ENCODE measurements around the gene TEX26.
A peak's percentile ranks its signal among the peaks of the same experiment; 100 is the strongest.

Gene TEX26

DNA sequence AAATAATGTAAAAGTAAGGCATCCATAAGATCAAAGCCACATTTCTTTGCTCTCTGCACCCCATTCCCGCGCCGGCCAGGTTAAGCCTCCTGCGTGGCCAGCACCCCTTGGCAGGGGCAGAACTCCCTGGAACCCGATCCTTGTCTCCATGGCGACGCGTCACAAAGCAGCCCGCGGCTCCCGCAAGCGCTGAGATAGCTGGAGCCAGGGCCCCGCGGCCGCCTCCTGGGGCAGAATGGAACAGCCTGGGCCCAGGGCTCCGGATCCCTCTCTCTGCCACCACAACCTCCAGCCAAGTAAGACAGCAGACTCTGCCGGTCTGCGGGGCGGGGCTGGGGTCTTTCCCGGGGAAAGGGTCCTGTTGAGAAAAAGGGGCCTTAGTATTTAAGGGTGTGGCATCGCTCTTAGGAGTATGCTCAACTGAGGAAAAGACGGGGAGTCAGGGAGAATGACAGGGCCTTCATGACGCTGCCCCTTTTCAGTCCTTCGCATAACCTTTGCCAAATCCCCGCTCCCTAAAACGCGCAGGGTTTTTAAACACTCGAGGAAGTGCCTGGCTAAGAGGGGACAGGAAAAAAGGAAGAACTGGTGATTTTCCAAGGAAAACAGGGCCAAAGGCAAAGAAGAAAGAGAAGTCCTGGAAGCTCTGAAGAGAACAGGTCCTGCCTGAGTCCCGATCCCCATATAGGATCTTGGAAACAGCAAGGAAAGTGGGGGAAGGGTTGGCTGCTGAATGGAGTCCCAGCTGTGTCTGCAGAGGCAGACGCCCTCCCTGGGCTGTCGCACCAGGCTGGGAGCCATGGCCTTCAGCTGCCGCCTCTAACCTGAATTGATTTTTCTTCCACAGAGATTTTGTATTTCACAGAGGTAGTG is at the start of gene TEX26:
Gene TEX26, plus strand, starts transcription at position 176 of the 873 bp plus-strand sequence. Its CDS starts 60 bp downstream, at position 236.
- peak; percentile 39 for DNase-seq (ENCODE audit: low spot score)

DNA sequence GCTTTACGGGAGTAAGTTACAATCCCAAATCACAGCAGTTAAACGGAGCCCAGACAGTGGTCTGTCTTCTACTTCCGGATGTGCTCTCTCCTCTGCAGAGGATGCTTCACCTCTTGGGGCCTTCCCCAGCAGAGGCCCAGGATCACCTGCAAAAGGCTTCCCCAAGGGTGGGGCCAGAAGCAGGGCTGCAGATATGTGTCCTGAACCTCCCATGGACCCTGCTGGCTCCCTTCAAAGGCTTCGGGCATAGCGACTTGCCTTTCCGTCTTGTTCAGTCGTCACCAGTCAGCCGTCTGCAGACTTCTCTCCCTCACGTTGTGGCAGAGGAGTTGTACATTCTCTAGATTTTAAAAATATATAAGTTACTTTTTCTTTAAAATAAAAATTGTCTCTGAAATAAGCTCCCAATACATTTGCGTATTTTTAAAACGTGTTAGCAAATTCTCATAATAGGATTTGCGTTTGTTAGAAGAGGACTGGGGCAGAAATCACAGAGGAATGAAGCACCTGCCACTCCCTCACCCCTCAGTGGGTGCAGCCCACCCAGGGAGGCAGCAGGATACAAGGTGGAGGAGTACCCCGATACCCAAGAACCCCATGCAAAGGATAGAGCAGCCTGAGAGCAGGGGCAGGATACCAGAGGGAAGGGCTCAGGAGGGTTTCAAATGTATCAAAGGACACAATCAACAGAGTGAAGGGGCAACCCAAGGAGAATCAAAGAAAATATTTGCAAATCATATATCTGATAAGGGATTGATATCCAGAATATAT is 49.3 kb upstream of the TEX26 start:
- no peak for DNase-seq (ENCODE audit: low spot score)

DNA sequence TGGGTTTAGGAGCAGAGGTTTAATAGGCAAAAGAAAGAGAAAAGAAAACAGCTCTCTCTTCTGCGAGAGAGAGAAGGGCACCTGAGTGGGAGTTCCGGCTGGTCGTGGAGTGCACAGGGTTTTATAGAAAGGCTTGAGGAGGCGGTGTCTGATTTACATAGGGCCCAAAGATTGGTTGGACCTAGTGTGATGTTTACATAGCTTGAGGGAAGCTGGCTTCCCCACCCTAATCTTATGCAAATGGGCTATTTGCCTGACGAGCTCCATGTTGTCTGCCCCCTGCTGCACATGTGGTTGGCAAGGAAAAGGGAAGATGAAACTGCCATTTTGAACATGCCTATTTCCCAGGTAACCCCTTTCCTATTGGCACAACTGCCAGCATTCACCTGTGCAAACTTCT is 47.9 kb upstream of the TEX26 start:
- DNase-seq (ENCODE audit: low spot score), result no peak

DNA sequence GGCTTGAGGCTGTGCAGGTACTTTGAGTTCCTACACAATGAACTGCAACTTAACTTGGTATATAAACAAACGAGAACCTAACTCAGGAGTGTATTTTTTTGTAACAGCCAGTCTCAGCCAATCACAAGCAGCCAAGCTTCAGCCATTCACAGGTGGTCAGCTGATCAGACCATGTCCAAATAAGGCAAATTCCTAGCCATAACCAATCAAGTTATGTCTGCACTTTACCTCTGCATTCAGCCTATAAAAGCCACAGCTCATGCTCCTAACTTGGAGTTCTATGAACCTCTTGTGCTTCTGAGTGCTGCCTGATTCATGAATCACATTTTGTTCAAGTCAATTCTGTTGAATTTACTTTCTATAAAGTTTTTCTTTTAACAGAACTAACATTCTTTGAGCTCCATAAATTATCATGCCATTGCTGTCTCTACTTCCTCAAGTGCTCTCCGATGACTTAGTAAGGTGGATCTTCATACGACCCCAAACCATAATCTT is 43.2 kb upstream of the TEX26 start:
- DNase-seq (ENCODE audit: low spot score), result no peak

DNA sequence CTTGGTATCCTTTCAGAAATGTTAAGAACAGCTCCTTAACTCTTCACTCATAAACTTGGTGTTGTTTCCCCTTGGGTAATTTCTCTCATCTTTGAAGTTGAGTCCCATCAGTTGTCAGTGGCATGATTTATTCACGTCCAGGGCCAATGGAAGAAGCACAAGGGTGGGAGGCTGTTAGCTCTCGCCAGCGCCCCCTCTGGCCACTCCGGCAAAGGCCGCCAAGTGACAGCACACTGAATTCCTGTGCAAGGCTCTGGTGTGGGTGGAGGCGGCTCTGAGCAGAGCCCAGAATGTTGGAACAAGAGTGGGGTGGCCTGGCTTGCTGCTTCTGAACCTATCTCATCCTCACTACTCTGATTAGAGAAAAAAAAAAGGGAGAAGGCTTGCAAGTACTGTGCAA is 39.5 kb upstream of the TEX26 start:
- peak; percentile 44 for DNase-seq (ENCODE audit: low spot score)

DNA sequence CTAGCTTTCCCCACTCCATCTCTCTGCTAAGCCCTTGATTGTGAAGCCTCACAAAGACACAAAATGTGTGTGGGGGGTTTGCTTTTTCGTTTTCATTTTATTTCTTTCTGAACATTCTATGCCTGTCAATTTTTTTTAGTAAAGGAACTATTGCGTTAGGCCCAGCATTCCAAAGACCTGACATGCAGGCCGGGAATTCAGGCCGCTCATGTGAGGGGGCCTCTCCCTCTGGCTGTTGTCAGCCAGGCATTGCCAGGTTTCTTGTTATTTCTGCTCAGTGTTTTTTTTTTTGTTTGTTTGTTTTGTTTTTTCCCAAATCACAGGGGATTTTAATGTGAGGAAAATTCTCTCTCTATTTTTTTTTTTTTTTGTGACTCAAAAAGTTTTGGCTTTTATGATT is 36.7 kb upstream of the TEX26 start:
- DNase-seq (ENCODE audit: low spot score), result peak; percentile 84

DNA sequence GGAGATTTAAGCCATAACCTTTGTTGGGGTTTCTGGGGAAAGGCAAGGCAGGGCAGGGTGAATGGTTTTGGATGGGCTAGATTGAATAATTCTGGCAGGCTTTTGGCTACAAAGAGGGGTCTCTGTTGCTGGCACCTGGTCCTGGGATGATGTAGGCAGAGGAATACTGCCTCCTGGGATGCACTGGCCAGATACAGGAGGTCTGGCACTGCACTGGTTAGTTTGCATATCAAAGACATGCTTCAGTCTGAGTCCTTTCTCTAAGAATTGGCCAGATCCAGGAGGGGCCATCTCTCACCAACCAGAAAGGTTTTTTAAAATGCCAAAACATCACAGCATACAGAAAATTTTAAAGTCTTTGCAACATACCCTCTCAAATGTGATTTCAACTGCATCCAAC is 34.4 kb upstream of the TEX26 start:
- DNase-seq (ENCODE audit: low spot score), result no peak

DNA sequence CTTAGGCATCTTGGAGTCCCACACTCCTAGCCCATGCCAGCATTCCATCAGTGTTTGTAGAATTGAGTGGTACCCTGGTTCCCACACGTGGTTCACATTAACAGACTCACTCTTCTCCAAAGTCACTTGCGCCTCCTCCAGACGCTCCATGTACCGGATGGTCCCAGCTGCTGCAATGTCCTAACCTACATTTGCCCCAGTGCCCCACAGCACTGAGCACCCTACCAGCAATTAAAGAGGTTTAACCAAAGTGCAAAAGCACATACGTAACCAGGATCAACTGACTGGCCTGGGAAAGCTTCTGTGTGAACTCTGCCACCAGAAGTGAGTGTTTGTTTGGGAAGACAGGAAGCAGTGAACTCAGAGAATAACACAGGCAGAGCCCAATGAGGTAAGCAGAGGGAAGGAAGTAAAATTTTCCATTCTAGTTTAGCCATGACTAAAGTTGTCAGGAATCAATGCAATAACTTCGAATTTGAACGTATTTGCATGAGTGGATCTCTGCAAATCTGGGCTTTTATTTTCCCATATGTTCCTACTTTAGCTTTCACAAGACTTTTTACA is 33.7 kb upstream of the TEX26 start:
- DNase-seq (ENCODE audit: low spot score), result peak; percentile 70

DNA sequence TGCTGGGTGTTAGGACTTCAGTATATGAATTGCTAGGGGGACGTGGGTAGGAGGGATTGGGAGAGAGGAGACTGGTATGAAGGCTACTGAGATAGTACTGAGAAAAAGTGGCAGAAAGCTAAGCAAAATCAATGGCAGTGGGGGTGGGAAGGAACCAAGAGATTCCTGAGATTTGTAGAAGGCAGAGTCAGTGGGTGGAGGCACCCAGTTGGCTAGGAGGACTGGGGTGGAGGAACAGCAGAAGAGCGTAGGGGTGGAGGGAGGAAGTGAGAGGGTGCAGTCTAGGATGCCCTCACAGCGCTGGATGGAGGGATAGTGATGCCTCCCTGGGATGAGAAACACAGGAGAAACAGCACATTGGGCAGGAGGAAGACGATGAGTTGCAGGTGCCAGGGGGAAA is 32.0 kb upstream of the TEX26 start:
- no peak for DNase-seq (ENCODE audit: low spot score)

DNA sequence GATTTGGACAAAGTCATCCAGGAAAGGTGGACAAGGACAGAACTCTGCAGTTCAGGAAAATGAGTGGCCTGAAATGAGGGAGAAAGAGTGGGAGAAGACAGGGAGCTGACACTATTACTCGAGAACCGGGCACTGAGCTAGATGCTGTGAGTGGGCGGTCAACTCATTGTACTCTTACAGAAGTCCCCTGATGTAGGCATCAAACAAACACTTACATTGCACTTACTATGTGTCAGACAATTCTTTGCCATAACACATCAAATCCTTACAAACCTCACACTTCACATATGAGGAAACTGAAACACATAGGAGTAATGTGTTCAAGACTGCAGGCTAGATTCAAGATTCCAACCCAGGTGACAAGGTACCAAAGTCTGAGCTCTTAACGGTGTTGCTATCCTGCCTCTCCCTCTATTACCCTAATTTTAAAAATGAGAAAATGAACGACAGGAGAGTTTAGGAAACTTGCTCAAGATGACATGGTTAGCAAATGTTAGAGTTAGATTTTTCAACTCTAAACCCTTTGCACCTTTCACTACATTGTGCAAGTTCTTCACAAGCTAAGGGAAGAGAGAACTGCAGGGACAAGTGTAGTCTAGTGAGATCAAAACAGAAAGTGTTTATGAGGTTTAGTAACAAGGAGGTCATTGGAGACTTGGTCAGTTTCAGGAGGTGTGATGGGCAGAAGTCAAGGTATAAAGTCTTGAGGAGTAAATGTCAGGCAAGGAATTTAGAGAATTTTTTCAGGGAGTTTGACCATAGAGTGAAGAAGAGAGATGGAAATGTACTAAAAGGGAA is 31.3 kb upstream of the TEX26 start:
- DNase-seq (ENCODE audit: low spot score), result no peak

DNA sequence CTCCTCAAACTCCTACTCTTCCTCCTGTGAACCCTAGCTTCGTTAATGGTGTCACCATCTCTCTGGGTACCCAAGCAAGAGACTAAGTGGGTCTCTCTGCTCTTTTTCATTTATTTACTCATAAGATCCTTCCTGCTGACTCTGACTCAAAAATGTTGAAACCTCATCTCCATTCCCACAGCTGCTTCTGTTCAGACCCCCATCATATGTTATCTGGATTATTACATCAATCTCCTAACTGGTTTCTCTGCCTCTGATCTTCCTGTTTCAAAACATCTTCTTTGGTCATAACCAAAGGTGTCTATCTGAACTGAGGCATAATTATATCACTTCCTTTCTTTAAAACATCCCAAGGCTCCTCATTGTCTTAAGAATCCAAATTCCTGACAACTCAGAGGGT is 28.4 kb upstream of the TEX26 start:
- no peak for DNase-seq (ENCODE audit: low spot score)

DNA sequence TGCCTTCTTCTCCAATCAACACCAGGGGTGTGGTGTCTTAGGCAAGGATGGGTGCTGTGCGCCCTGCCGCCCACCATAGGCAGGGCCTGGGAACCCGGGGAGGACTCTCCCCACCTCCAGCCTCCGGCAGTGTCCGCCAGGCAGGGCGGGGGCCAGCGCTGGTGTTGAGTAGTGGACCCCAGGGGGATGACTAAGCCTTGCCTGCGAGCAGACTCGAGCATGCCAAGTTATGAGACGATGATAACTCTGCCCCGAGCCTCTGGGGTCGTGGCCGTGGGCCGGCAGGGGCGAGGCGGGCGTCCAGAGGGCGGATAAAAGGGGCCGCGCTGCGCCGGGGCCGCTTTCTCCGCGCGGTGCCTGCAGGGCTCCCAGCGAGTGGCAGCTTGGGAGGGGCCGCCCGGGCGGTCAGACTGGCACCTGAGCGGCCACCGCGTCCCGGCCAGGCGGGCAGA is 26.5 kb upstream of the TEX26 start, which contains the start of gene MEDAG:
Gene MEDAG, plus strand, starts transcription at position 340 of the 452 bp plus-strand sequence. CDS start 245 bp downstream, outside the sequence.
- no peak for DNase-seq (ENCODE audit: low spot score)

DNA sequence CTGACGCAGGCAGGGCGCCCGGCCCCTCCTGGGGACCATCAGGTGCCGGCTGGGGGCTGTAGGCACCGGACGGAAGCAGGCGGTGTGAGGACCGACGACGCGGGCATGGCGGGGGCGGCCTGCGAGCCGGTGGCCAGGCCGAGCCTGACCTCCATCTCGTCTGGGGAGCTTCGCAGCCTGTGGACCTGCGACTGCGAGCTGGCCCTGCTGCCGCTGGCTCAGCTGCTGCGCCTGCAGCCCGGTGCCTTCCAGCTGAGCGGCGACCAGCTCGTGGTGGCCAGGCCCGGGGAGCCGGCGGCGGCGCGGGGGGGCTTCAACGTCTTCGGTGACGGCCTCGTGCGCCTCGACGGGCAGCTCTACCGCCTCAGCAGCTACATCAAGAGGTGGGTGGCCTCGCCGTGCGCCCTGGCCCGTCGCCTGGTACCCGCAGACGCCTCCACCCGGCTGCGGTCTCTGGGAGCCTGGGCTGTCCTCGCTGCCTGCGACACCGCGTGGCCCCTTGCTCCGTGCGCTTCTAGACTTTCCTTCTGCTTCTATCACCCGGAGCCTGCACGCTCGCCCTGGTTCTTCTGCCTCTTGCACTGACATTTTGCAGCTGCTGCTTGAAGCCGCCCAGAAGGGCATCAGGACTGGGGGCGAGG is 25.9 kb upstream of the TEX26 start:
- DNase-seq (ENCODE audit: low spot score), result peak; percentile 34

DNA sequence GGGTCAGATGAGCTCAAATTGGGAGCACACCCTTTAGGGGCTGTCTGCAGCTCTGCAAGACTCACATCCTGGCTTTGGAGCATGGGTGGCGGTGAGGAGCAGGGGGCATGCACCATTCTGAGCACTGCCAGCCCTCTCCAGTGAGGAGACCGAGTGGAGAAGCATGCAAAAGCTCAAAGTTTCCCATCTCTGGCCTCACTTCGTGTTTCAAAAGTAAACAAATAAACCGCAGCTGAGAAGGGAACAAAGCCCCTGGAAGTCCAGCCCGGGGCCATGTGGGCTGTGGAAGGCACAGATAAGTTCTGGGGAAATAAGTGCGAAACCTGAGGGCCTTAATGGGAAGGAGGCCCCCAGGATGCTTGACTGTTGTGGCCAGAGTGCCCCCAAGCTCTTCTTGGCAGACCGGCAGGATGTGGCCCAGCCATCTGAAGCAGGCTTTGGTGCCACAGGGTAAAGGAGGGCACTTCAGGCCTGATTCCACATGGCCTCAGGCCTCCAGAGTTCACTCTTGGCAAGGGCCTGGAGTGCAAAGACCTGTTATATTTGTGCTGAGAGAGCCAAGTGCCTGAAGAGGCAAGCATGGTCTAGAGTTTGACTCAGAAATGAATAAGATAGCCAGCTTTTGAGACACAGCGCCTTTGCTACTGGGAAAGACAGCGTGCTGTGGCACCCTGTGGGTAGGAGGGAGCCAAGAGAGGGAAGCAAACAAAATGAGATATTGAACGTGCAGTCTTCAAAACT is 25.2 kb upstream of the TEX26 start:
- DNase-seq (ENCODE audit: low spot score), result peak; percentile 27

DNA sequence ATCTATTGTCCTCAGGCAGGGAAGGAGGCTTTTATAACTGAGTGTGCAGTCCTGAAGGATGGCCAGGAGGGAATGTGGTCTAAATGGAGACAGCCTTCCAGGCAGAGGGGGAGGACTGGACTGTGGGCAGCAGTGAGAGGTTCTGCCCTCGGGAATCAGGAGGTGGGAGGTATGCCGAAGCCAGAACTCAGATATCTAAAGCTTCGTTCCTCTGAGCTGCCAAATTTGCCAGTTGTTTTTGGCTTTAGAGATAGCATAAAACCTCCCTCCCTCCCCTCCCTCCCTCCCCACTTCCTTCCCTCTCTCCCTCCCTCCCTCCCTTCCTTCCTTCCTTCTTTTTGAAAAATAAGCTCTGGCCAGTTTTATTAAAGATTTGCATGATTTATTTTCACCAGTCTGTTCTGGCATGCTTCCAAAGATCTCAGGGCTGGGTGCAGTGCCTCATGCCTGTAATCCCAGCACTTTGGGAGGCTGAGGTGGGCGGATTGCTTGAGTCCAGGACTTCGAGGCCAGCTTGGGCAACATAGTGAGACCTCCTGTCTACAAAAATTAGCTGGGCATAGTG is 24.0 kb upstream of the TEX26 start:
- DNase-seq (ENCODE audit: low spot score), result no peak

DNA sequence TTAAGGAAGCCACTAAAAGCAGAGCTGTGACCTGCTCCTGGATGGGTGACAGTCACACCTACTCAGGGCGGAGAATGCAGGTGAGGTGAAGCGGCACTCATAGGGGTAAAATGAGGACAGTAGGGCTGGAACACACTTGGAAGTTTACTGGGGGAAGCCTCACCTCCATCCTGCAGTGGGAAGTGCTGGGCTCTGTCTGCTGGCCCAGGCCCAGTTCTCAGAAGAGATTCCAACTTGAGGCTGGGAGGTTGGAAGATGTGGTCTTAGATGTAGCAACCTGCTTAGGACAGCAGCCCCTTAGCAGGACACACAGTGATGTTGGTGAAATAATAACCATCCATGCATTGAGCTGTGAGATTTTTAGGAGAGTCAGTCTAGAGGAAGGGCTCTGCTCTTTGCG is 21.8 kb upstream of the TEX26 start:
- no peak for DNase-seq (ENCODE audit: low spot score)

DNA sequence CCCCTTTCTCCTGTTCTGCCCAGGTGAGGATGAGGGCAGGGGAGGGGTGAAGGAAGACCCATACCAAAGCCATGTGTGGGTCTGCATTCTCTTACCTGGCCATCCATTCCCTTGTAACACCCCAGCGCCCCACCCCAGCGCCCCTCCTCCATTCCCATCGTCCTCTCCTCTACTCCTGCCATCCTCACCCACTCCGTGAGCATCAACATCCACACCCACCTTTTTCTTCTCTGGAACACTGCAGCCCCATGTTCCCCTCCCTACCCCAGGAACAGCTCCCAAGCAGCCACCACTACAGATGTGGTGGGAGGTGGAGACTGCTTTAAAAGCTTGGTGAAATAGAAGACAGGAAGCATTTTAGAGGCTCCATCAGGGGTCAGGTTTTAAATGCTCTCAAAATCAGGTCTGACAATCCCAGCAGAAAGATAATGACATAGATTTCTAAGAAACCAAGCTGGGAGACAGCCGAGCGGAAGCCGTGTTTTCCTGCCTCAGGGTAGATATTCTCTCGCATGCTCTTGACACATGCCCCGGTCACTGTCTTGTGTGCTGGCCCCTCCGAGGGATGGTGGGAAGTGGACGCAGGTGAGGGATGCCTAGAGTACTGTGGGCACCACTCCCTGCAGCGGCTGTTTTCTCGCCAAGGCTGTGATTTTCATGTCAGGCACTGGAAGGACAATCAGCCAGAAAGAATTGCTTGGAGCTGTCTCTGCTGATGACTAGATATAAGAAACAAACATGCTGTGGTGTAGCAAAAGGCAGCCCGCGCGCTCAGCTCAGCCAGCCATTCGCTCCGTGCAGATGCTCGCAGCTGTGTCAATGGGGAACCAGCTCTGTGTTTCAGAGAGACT is 16.5 kb upstream of the TEX26 start:
- no peak for DNase-seq (ENCODE audit: low spot score)

DNA sequence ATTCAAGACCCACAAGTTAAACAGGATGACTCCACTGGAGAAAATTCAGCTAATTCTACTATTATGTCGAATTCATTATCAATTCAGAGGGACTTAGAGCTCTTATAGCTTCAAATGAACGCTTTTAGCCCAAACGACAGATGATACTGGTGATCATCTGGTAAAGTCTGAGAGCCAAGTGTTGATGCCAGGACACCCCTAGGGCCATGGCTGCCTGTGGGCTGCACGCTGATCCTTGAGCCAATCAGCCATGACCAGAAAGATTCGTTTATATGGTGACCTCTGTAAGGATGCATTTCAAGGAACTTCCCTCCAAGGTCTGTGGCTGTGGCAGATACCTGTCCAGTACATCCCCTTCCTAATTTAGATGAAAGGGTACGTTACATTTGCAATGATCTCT is 15.5 kb upstream of the TEX26 start:
- DNase-seq (ENCODE audit: low spot score), result no peak
